Measurements from ENCODE around the gene NAALADL2. TPM values are rescaled to one million over a fixed set of nuclear protein-coding genes. Genes with fewer than 3 reads are reported as not detected.

The NAALADL2 gene
- total and polyA plus RNA-seq, 2 of the 8 experiments (the other 6 are each of a cell fraction or from before 2014, with no cell fraction given): 0.12 to 0.22 TPM

GRCh38 chr3:175272392-175272791, 413.3 kb downstream of the NAALADL2 start:
- no peak overlapping the region for H2BK120ac ChIP-seq (replicated peaks; ENCODE audit: low read depth, low read length)
- H3K4ac ChIP-seq (replicated peaks; ENCODE audit: insufficient read length, low read depth, low read length): no peak overlapping the region
- no peak overlapping the region for H4K8ac ChIP-seq (ENCODE audit: extremely low read depth, insufficient read depth, low read length)
- no peak overlapping the region for H3K23ac ChIP-seq (ENCODE audit: insufficient read length)
- H4K91ac ChIP-seq (replicated peaks; ENCODE audit: insufficient read length, low read length): no peak overlapping the region
- 100% methylated on average over 1 of the region's 1 CpG; no CpG with 5 or more reads in 1 of the 2 experiments for WGBS, 2 experiments (ENCODE audit: extremely low coverage in 1 of 2, insufficient coverage in 1 of 2, insufficient read length in 1 of 2, insufficient replicate concordance in 2 of 2, low coverage in 1 of 2, low lambda C conversion rate in 2 of 2, missing lambda C conversion rate in 1 of 2)
- ChIA-PET CTCF (ENCODE audit: partially characterized antibody) (no interaction called here), POLR2A (ENCODE audit: partially characterized antibody) (no interaction called here)
- H3K9me3 ChIP-seq (ENCODE audit: insufficient read depth in 2 of 2, low read depth in 1 of 2, low read length in 1 of 2): no peaks in the 10 kb centered on the region
- no peaks in the 10 kb centered on the region for H4K20me1 ChIP-seq (replicated peaks in 1 of 2; ENCODE audit: control insufficient read depth in 1 of 2, insufficient read depth in 2 of 2, low read length in 2 of 2)
- H3K18ac ChIP-seq (ENCODE audit: extremely low read depth, low read length): no peak overlapping the region
- H3K27ac ChIP-seq (ENCODE audit: low read depth, low read length): no peak overlapping the region
- no peaks in the 10 kb centered on the region for H3K79me2 ChIP-seq (ENCODE audit: control insufficient read depth in 1 of 2, insufficient read depth in 2 of 2, low read length in 2 of 2)
- no peak overlapping the region for H2BK5ac ChIP-seq (ENCODE audit: low read depth, low read length)
- no peak overlapping the region for H4K5ac ChIP-seq (ENCODE audit: insufficient read length, low read depth, low read length)
- no peak overlapping the region for H2AK5ac ChIP-seq (ENCODE audit: low read depth, low read length)
- no peaks in the 10 kb centered on the region for H3K79me1 ChIP-seq (ENCODE audit: low read depth, low read length)
- no peak overlapping the region for H2BK12ac ChIP-seq (ENCODE audit: low read depth, low read length)
- no peak overlapping the region for H3K4me3 ChIP-seq (ENCODE audit: extremely low read depth in 1 of 4, insufficient read depth in 2 of 4, low read depth in 3 of 4, low read length in 4 of 4)
- no peak overlapping the region for H3K56ac ChIP-seq (replicated peaks; ENCODE audit: insufficient read length, low read depth, low read length)
- no peaks in the 10 kb centered on the region for H3K23me2 ChIP-seq (ENCODE audit: low read depth, low read length)
- no peak overlapping the region for H2BK20ac ChIP-seq (ENCODE audit: low read length)
- H2BK15ac ChIP-seq (ENCODE audit: low read length): no peak overlapping the region
- no peak overlapping the region for H3K9ac ChIP-seq (replicated peaks in 1 of 4; ENCODE audit: extremely low read depth in 1 of 4, low read depth in 3 of 4, low read length in 3 of 4)
- DNase-seq (ENCODE audit: low read depth in 1 of 2, low spot score in 2 of 2) (no peak), FAIRE-seq (no peak)
- no peak overlapping the region for H3K4me2 ChIP-seq (ENCODE audit: insufficient read depth in 1 of 2, low read depth in 2 of 2, low read length in 2 of 2)
- H3K27me3 ChIP-seq (replicated peaks in 1 of 4; ENCODE audit: control insufficient read depth in 3 of 4, extremely low read depth in 1 of 4, insufficient read depth in 3 of 4, low read length in 3 of 4): no peaks in the 10 kb centered on the region
- no peak overlapping the region for H2AFZ ChIP-seq (ENCODE audit: low read length)
- no peaks in the 10 kb centered on the region for H3K4me1 ChIP-seq (replicated peaks in 1 of 4; ENCODE audit: control insufficient read depth in 3 of 4, insufficient read depth in 4 of 4, low read length in 3 of 4)
- H3K14ac ChIP-seq (ENCODE audit: insufficient read length): no peak overlapping the region
- H3K36me3 ChIP-seq (ENCODE audit: control insufficient read depth in 2 of 4, insufficient read depth in 4 of 4, low read length in 3 of 4): no peaks in the 10 kb centered on the region
- TF ChIP-seq CHD7 (IDR thresholded peaks at IDR 0.05; ENCODE audit: insufficient replicate concordance, low read length): no peak
